Measurements from ENCODE around the gene BICC1. TPM values are rescaled to one million over a fixed set of nuclear protein-coding genes. Genes with fewer than 3 reads are reported as not detected.

The BICC1 gene
- total and polyA plus RNA-seq, 2 of the 13 experiments (the other 11 are each of a cell fraction or from before 2014, with no cell fraction given) = 0.18 to 1.5 TPM

DNA sequence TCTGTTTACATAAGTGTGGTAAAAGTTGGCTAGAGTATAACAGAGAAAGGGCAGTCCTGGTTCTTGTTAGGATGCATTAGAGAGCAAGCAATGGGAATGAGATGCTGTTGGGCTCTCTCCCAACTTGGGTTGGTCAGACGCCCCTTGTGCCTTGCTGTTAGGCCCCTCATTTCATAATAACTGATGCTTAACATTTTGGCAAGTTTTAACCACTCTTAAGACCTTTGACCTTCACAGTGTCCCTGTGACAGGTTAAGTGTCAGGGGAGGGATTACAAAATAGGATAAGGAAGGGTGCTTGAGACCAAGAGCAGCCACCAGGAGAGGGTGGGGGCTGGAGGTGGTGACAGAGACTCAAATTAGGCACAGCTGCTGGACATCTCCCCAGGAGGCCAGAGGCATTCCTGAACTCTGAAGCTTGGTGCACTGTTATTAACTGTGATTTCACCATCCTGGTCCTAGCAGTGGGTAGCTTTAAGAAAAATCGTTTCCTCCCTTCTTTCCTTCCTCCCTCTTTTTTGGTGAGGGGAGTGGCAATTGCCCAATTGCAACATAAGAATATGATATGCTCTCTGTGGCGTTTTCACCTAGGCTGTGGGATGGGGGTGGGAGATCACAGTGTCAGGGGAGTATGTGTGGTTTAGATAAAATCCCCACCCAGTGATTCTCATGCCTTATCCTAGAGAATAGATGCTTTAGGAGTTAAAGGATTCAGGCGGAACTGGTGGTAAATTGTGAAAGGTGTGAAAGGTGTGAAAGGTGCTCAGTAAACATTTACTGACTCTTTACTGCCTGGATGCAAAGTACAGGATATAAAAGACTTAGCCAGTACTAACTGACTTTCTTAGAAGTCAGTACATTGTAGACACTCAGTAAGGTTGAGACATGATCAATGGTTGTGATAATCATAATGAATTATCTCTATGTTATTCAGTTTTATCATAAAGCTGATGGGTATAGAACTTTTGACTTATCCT lies 270.5 kb downstream of the BICC1 start (continued):
- no peak for TF ChIP-seq ZNF468 (CRISPR knock-in tag; IDR thresholded peaks at IDR 0.05)
- TF ChIP-seq BCL6 (CRISPR knock-in tag; IDR thresholded peaks at IDR 0.05) = no peak

GRCh38 chr10:58784361-58784760 lies 271.7 kb downstream of the BICC1 start:
- in situ Hi-C loops (cut with HindIII; ENCODE audit: extremely low pct_ligation_motif_present, low pct_unique_long_range_greater_than_20kb) (loop anchor here (5.0 to 25.0 kb wide), 3 partner anchors 838 to 1253 kb away; no protein-coding TSS in a partner anchor), intact Hi-C loops (cut with micrococcal nuclease; ENCODE audit: unreplicated experiment) (loop anchor here (5.0 to 10.0 kb wide), 3 partner anchors 170 to 458 kb away; no protein-coding TSS in a partner anchor)
- Histone ChIP-seq H3K79me2 (ENCODE audit: insufficient read depth, low read length) (no peaks in the 10 kb centered on the region), H3K4me2 (ENCODE audit: low read depth, low read length) (no peak overlapping the region), H2AFZ (ENCODE audit: low read length) (no peak overlapping the region), H3K4me3 (replicated peaks in 1 of 3; ENCODE audit: insufficient read depth in 1 of 3, low read depth in 2 of 3, low read length in 3 of 3) (no peak overlapping the region), H3K4me1 (ENCODE audit: insufficient read depth, low read length) (peaks cover 8% of the 10 kb centered on the region; the same call in 1 of the 2 replicates), H3K27me3 (ENCODE audit: control insufficient read depth in 1 of 2, insufficient read depth in 2 of 2, low read length in 2 of 2) (no peaks in the 10 kb centered on the region), H3K27ac (ENCODE audit: extremely low read length, insufficient read depth, low read length) (no peak overlapping the region), H3K36me3 (replicated peaks in 1 of 2; ENCODE audit: control insufficient read depth in 1 of 2, insufficient read depth in 2 of 2, low read length in 2 of 2) (0 out of 5 replicates have a peak, but pooled peaks cover 0 to 2% of the 10 kb centered on the region in 2 experiments), H4K20me1 (ENCODE audit: insufficient read depth, low read length) (no peaks in the 10 kb centered on the region), H3K9ac (ENCODE audit: insufficient read depth, low read depth, low read length) (no peak overlapping the region), H3K9me3 (ENCODE audit: low read length) (no peaks in the 10 kb centered on the region)
- ATAC-seq (no peak), DNase-seq (ENCODE audit: low spot score) (no peak), FAIRE-seq (no peak)
- CTCF ChIA-PET (ENCODE audit: low intra/inter-chr PET ratio, low total read pairs) = interaction anchor here (0.8 kb wide), 1 partner anchor 838 kb away, joined by 3 read pairs; no protein-coding TSS in a partner anchor
- TF ChIP-seq ZNF121 (CRISPR knock-in tag; IDR thresholded peaks at IDR 0.05) (no peak), ZNF333 (CRISPR knock-in tag; IDR thresholded peaks at IDR 0.05; ENCODE audit: borderline replicate concordance) (no peak), SIN3B (IDR thresholded peaks at IDR 0.05; ENCODE audit: low read length) (no peak), BCL6 (CRISPR knock-in tag; IDR thresholded peaks at IDR 0.05) (no peak), FOSL1 (CRISPR knock-in tag; IDR thresholded peaks at IDR 0.05; ENCODE audit: borderline replicate concordance) (no peak), KMT2B (CRISPR knock-in tag; IDR thresholded peaks at IDR 0.05) (no peak), ZNF343 (CRISPR knock-in tag; IDR thresholded peaks at IDR 0.05) (no peak), DR1 (CRISPR knock-in tag; IDR thresholded peaks at IDR 0.05) (no peak)
- TF ChIP-seq, protein P1, sequence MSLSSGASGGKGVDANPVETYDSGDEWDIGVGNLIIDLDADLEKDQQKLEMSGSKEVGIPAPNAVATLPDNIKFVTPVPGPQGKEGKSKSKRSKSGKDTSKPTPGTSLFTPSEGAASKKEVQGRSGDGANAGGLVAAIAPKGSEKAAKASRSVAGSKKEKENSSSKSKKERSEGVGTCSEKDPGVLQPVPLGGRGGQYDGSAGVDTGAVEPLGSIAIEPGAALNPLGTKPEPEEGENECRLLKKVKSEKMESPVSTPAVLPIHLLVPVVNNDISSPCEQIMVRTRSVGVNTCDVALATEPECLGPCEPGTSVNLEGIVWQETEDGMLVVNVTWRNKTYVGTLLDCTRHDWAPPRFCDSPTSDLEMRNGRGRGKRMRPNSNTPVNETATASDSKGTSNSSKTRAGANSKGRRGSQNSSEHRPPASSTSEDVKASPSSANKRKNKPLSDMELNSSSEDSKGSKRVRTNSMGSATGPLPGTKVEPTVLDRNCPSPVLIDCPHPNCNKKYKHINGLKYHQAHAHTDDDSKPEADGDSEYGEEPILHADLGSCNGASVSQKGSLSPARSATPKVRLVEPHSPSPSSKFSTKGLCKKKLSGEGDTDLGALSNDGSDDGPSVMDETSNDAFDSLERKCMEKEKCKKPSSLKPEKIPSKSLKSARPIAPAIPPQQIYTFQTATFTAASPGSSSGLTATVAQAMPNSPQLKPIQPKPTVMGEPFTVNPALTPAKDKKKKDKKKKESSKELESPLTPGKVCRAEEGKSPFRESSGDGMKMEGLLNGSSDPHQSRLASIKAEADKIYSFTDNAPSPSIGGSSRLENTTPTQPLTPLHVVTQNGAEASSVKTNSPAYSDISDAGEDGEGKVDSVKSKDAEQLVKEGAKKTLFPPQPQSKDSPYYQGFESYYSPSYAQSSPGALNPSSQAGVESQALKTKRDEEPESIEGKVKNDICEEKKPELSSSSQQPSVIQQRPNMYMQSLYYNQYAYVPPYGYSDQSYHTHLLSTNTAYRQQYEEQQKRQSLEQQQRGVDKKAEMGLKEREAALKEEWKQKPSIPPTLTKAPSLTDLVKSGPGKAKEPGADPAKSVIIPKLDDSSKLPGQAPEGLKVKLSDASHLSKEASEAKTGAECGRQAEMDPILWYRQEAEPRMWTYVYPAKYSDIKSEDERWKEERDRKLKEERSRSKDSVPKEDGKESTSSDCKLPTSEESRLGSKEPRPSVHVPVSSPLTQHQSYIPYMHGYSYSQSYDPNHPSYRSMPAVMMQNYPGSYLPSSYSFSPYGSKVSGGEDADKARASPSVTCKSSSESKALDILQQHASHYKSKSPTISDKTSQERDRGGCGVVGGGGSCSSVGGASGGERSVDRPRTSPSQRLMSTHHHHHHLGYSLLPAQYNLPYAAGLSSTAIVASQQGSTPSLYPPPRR (CRISPR knock-in tag; IDR thresholded peaks at IDR 0.05; ENCODE audit: borderline replicate concordance) = no peak
- BruUV-seq (replicated peaks) = no TSS peak
- POLR2A ChIA-PET = no interaction called here
- 76% methylated on average over 4 of the region's 4 CpGs for WGBS (ENCODE audit: low lambda C conversion rate)
